Amniotic epithelial cell (primary cell): ENCODE measurements around the gene BCOR.

ENCODE experiments used
- DNase-seq: peaks from one replicate; pipeline ENCODE4 v3.0.0-alpha.2; 2010; ENCODE audit warnings: low read depth

Gene BCOR

GRCh38 chrX:40084471-40085101 lies 13.2 kb downstream of the BCOR start:
- no peak for DNase-seq

GRCh38 chrX:40083979-40084359 lies 13.8 kb downstream of the BCOR start:
- no peak for DNase-seq

- DNase-seq: no peak
These were observed 14.4 kb downstream of the BCOR start for GRCh38 chrX:40083120-40083978.

- no peak for DNase-seq
These were observed 15.2 kb downstream of the BCOR start for GRCh38 chrX:40082447-40083119.

- DNase-seq: no peak
These were observed 16.1 kb downstream of the BCOR start for GRCh38 chrX:40081679-40082068.

- no peak for DNase-seq
These were observed 16.7 kb downstream of the BCOR start for GRCh38 chrX:40080894-40081678.

GRCh38 chrX:40079572-40079971 lies 18.2 kb downstream of the BCOR start:
- no peak for DNase-seq

- no peak for DNase-seq
These were observed 19.1 kb downstream of the BCOR start for GRCh38 chrX:40078489-40079227.

DNA sequence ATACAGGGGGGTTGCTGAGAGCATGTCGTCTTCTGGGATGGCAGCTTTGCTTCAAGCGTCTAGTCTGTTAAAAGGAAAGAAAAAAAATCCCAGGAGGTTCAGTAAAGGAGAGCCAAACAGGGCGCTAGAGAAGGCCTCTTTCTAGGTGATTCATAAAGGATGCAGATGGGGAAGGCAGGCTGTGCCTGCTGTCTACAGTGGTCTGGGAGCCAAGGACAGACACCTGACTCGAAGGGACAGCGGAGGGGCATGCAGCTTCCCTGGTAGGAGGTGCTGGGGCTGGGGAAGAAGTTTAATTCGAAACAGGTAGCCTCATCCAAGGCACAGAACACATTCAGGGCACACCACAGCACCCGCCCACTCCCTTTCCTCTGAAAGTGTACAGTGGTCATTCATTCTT lies 19.9 kb downstream of the BCOR start:
- no peak for DNase-seq

DNA sequence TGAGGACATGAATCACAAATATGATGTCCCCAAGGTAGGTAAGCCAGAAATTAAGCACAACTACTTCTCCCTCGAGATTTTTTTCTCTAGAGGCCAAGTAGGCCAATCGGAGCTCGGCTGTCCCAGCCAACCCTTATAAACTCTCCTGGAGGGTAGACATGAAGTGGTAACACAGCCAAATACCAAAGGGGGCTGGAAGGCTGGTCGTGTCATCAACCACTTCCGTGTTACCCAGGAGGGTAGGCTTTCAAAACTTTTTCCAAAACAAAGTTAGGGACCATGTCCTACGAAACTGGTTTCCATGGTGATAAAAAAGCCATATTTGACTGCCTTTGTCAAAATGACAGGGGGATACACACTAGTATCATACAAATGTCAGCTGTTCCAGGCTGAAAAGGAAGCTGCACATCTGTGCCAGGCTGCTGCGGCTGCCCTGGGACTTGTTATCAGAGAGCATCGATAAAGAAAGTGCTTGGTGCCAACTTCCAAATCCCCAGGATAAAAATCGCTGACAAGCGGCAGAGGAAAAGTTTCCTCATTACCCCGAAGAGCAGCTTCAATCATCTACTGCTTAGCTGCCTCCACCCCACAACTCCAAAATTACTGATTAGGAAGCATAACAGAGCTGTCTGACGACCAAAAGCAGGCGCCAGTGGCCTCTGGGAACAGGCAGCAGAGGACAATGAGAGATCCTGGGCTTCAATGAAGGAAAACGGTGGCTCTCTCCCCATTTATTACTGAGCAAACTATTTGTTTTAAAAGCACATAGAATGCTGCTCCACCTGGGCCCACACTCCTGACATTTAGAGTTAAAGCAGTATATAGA lies 20.8 kb downstream of the BCOR start:
- no peak for DNase-seq

GRCh38 chrX:40074959-40075332 lies 22.8 kb downstream of the BCOR start:
- no peak for DNase-seq

DNA sequence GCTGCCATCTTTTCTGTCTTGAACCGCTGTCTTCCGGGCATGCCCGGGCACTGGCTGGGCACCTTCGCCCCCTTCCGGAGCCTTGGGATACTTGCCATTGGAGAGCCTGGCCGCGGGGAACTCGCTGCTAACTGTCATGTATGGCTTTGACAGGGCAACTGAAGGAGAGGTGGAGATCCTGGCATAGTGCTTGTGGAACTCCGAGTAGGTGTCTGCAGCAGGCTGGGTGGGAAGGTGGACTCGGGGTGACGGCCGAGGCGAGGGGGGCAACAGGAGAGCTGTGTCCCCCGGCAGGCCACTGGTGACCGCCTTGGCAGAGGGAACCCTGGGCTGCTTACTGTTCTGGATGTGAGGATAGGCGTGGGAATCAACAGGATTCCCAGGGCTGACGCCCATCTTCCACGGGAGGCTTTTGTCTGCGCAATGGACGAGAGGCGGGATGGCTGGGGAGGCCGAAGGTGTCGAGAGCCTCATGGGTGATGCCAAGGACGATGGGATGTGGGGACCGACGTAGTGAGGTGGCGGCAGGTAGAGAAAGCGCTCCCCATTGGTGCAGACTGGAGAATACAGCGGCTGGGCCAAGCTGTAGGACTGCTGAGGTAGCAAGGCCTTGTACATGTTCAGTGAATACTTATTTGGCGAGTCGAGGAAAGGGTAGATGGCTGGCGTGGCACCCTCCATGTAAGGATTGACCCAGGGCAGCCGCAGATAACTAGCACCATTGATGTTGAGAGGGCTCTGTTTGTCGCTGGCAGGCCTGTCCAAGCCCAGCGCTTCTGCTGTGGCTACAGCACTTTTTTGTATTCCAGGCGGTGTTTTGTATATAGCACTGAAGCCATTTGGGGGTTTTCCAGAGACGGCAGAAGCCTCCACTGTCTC lies 23.4 kb downstream of the BCOR start:
- DNase-seq: no peak

- no peak for DNase-seq
These were observed 24.2 kb downstream of the BCOR start for GRCh38 chrX:40073439-40074054.

DNA sequence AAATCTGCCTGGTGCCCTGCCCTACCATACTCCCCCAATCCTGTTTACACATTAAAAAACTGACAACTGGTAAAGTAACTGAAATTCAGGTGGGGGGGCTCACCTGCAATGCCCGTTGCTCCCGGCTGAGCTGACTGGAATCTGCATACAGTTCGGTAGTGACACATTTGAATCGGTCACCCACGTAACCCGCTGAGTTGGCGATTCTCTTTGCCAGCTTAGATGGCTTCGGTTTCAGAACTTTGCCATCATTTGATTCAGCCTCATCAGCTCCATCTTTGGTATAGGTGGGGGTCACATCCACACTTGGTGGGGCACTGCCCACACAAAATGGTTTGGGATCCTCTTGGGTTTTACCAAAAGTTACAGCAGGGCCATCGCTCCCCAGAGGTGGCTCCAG lies 25.5 kb downstream of the BCOR start:
- DNase-seq: no peak

DNA sequence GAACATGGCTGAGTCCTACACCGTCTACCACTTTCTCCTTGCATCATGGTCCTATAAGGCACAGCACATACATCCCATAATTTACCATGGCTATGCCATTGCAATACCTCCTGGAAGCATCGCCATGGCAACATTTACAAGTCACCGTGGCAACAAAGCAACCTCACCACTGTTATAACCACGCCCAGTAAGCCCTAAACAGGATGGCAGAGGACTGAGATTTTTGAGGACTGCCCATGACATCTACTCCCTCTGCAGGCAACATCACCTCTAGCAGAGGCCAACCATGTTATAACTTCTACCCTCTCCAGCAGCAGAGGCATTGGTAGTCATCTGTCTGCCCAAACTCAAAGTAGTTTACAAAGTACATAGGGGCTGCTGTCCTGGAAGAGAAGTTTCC lies 29.7 kb downstream of the BCOR start:
- no peak for DNase-seq

DNA sequence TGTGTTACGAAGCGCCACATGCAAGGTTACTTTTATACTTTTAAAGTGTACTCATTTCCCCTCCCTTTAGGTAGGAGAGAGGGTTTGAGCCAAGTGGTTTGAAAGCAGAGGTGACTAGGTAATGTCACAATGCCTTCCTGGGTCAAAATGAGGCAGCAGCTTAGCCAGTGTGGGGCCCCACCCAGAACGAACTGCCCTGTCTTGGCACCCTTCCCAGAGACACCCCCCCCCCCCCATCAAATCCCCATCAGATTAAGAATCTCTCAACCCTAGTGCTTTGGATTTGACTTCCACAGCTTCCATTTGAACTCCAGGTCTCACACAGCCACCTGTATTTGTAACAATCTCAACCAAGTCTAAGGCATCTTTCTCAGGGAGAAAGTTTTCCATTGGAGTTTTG lies 31.1 kb downstream of the BCOR start:
- no peak for DNase-seq

DNA sequence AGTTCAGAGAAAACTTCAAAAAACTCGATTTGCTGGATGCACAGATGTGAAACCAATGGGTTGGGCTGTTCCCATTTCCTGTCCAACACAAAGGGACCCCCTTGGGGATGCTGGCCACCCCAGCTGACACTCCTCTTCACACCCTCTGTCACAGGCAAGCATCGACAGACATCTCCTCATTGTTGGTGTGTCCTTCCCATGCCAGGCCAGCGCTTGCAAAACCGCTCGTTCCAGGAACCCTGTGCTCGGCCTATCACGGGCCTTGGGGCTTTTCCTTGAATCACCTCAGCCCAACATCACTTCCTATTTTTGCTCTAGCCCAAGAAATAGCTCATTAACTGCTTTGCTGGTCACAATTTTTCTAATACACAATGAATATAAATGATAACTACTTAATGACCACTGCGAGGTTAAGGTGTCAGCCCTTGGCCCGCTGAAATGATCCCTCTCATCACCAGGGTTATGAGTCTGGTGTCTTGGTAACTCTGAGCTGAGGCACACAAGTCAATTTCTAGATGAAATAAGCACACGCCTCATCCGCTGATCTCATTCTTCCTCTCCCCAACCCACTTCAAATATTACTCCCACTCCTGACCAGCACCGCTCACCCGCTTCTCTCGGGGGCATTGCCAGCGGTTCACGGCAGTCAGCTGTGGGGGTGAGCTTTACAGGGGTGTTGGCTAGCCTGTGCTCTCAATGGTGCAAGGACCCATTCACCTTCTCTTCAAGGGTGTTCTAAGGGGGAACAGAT lies 32.3 kb downstream of the BCOR start:
- DNase-seq: no peak

GRCh38 chrX:40064055-40064597 lies 33.6 kb downstream of the BCOR start:
- no peak for DNase-seq
